Measurements from ENCODE around the gene NSMF.

DNA sequence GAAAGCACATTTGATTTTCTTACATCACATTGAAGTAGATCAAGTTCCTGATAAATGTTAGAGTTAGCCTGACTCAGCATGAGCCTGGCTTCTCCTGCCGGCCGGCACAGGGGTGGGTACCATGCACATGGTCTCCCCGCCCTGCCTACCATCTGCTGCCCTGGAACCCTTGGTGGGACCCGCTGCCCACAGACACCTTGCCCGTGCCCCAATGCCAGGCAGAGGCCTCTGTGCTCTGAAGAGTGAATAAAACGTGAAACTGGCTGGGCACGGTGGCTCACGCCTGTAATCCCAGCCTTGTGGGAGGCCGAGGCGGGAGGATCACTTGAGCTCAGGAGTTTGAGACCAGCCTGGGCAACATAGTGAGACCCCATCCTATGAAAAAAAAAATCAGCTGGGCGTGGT, 53.5 kb downstream of the NSMF start:
- TF ChIP-seq, protein P1, sequence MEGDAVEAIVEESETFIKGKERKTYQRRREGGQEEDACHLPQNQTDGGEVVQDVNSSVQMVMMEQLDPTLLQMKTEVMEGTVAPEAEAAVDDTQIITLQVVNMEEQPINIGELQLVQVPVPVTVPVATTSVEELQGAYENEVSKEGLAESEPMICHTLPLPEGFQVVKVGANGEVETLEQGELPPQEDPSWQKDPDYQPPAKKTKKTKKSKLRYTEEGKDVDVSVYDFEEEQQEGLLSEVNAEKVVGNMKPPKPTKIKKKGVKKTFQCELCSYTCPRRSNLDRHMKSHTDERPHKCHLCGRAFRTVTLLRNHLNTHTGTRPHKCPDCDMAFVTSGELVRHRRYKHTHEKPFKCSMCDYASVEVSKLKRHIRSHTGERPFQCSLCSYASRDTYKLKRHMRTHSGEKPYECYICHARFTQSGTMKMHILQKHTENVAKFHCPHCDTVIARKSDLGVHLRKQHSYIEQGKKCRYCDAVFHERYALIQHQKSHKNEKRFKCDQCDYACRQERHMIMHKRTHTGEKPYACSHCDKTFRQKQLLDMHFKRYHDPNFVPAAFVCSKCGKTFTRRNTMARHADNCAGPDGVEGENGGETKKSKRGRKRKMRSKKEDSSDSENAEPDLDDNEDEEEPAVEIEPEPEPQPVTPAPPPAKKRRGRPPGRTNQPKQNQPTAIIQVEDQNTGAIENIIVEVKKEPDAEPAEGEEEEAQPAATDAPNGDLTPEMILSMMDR (conservative IDR thresholded peaks at IDR 0.05; ENCODE audit: low read depth, low read length) = no peak
- TF ChIP-seq EZH2 (IDR thresholded peaks at IDR 0.05; ENCODE audit: borderline replicate concordance, low read depth, low read length, poor library complexity, severe bottlenecking) = no peak
